Nephron (organoid): ENCODE measurements around the gene ZDHHC11.

Experiments
- H3K27ac Mint-ChIP-seq, 3 experiments: 2 replicates each; pipeline ENCODE4 v1.8.0; 2020; ENCODE audit warnings: mixed read lengths in 3 of 3, mild to moderate bottlenecking in 2 of 3, moderate library complexity in 1 of 3
- H3K27me3 Mint-ChIP-seq: 2 replicates; pipeline ENCODE4 v1.8.0; 2021; ENCODE audit warnings: low read depth, mild to moderate bottlenecking, moderate library complexity, mixed read lengths
- H3K36me3 Mint-ChIP-seq: 2 replicates; pipeline ENCODE4 v1.8.0; 2020; ENCODE audit warnings: low read depth, mixed read lengths
- H3K4me1 Mint-ChIP-seq: 2 replicates; pipeline ENCODE4 v1.8.0; 2020; ENCODE audit warnings: mixed read lengths
- H3K4me3 Mint-ChIP-seq, 3 experiments: 2 replicates each; pipeline ENCODE4 v1.8.0; 2020; ENCODE audit warnings: mild to moderate bottlenecking in 3 of 3, mixed read lengths in 3 of 3, moderate library complexity in 2 of 3
- H3K9me3 Mint-ChIP-seq: 2 replicates; pipeline ENCODE4 v1.8.0; 2020; ENCODE audit warnings: mixed read lengths
- CTCF ChIP-seq, 3 experiments: fragments of 200-600 bp; sonication (generic); IDR thresholded peaks; one replicate each; pipeline ENCODE4 v1.5.0; 2021; ENCODE audit warnings: antibody characterized with exemption in 3 of 3; ENCODE audit not compliant: unreplicated experiment in 3 of 3

ZDHHC11 gene

GRCh38 chr5:886036-886435 lies 35.2 kb upstream of the ZDHHC11 start:
- no peaks in the 10 kb centered on the region for H3K27me3 Mint-ChIP-seq
- no peak overlapping the region for H3K27ac Mint-ChIP-seq
- no peaks in the 10 kb centered on the region for H3K9me3 Mint-ChIP-seq
- H3K4me1 Mint-ChIP-seq = peaks cover 3% of the 10 kb centered on the region
- no peak for TF ChIP-seq CTCF (IDR thresholded peaks at IDR 0.05; ENCODE audit: unreplicated experiment in 3 of 3)
- H3K36me3 Mint-ChIP-seq = peaks cover 87% of the 10 kb centered on the region
- no peak overlapping the region for H3K4me3 Mint-ChIP-seq

GRCh38 chr5:885529-885928 lies 34.7 kb upstream of the ZDHHC11 start:
- H3K9me3 Mint-ChIP-seq = no peaks in the 10 kb centered on the region
- no peak overlapping the region for H3K4me3 Mint-ChIP-seq
- no peaks in the 10 kb centered on the region for H3K27me3 Mint-ChIP-seq
- H3K4me1 Mint-ChIP-seq = no peaks in the 10 kb centered on the region
- TF ChIP-seq CTCF (IDR thresholded peaks at IDR 0.05; ENCODE audit: unreplicated experiment in 3 of 3) = no peak
- no peak overlapping the region for H3K27ac Mint-ChIP-seq
- peaks cover 89% of the 10 kb centered on the region for H3K36me3 Mint-ChIP-seq

- H3K4me1 Mint-ChIP-seq = no peaks in the 10 kb centered on the region
- no peak overlapping the region for H3K4me3 Mint-ChIP-seq
- H3K27ac Mint-ChIP-seq = no peak overlapping the region
- no peaks in the 10 kb centered on the region for H3K27me3 Mint-ChIP-seq
- no peak for TF ChIP-seq CTCF (IDR thresholded peaks at IDR 0.05; ENCODE audit: unreplicated experiment in 3 of 3)
- H3K9me3 Mint-ChIP-seq = no peaks in the 10 kb centered on the region
- peaks cover 89% of the 10 kb centered on the region for H3K36me3 Mint-ChIP-seq
Observed at GRCh38 chr5:885127-885442, 34.3 kb upstream of the ZDHHC11 start.

- no peak for TF ChIP-seq CTCF (IDR thresholded peaks at IDR 0.05; ENCODE audit: unreplicated experiment in 3 of 3)
- Mint-ChIP-seq H3K36me3 (peaks cover 87% of the 10 kb centered on the region), H3K4me3 (no peak overlapping the region), H3K9me3 (no peaks in the 10 kb centered on the region), H3K27me3 (no peaks in the 10 kb centered on the region), H3K27ac (no peak overlapping the region), H3K4me1 (no peaks in the 10 kb centered on the region)
Observed at GRCh38 chr5:884345-885126, 33.8 kb upstream of the ZDHHC11 start.

GRCh38 chr5:883475-884181 lies 32.8 kb upstream of the ZDHHC11 start:
- no peak for TF ChIP-seq CTCF (IDR thresholded peaks at IDR 0.05; ENCODE audit: unreplicated experiment in 3 of 3)
- no peaks in the 10 kb centered on the region for H3K9me3 Mint-ChIP-seq
- H3K4me3 Mint-ChIP-seq = no peak overlapping the region
- H3K27ac Mint-ChIP-seq = no peak overlapping the region
- no peaks in the 10 kb centered on the region for H3K4me1 Mint-ChIP-seq
- peaks cover 78% of the 10 kb centered on the region for H3K36me3 Mint-ChIP-seq
- no peaks in the 10 kb centered on the region for H3K27me3 Mint-ChIP-seq
